Tongue (tissue), 1 donor: Measurements from ENCODE around the gene ARPC1B. TPM values are rescaled to one million over a fixed set of nuclear protein-coding genes. Genes with fewer than 3 reads are reported as not detected.

ENCODE experiments used
- total RNA-seq: library from RNA; depleted of rRNA; stranded (reverse); fragments of >200 nt; gene quantifications from one replicate; pipeline ENCODE4 v1.2.3, GENCODE V29; 2014

ARPC1B gene
- total RNA-seq, 1 donor from 2014 or later, result 52.4 TPM

Other genes starting within 250 kb of the ARPC1B start
- 16.5 TPM for gene SMURF1, start 230.6 kb upstream of the ARPC1B start, total RNA-seq
- gene KPNA7, start 166.6 kb upstream of the ARPC1B start, total RNA-seq, result not detected
- gene MYH16, start 101.9 kb upstream of the ARPC1B start, total RNA-seq, result not detected
- gene ARPC1A, start 48.8 kb upstream of the ARPC1B start, total RNA-seq, result 60.1 TPM
- 49.6 TPM for gene PDAP1, start 33.9 kb downstream of the ARPC1B start, total RNA-seq
- 35.9 TPM for gene BUD31, start 34.2 kb downstream of the ARPC1B start, total RNA-seq
- 6.8 TPM for gene PTCD1, start 64.1 kb downstream of the ARPC1B start, total RNA-seq
- gene CPSF4, start 64.2 kb downstream of the ARPC1B start, total RNA-seq, result 26.3 TPM
- gene ATP5MF, start 91.4 kb downstream of the ARPC1B start, total RNA-seq, result 769 TPM
- 15.7 TPM for gene ZNF789, start 98.2 kb downstream of the ARPC1B start, total RNA-seq
- 31.0 TPM for gene ZNF394, start 125.6 kb downstream of the ARPC1B start, total RNA-seq
- 11.9 TPM for gene ZKSCAN5, start 129.9 kb downstream of the ARPC1B start, total RNA-seq
- gene FAM200A, start 177.4 kb downstream of the ARPC1B start, total RNA-seq, result 7.3 TPM
- 106 TPM for gene ZNF655, start 183.9 kb downstream of the ARPC1B start, total RNA-seq
- gene TMEM225B, start 223.5 kb downstream of the ARPC1B start, total RNA-seq, result not detected
- 14.3 TPM for gene ZSCAN25, start 242.2 kb downstream of the ARPC1B start, total RNA-seq